GM21619 (cell line): ENCODE data around the gene CD99.
"Not testable (repeated sequence)": the region's sequence is repeated elsewhere in the genome, so short reads cannot be mapped to it uniquely, and the experiment has no call there.

Experiments used
- ATAC-seq: cut with Tn5 transposase; IDR thresholded peaks from one replicate; pipeline ENCODE4 v1.9.1; 2021; ENCODE audit not compliant: unreplicated experiment

CD99 gene

GRCh38 chrX:2719774-2720447 lies 28.8 kb downstream of the CD99 start:
- ATAC-seq = no peak

- ATAC-seq = no peak
These were observed 32.3 kb downstream of the CD99 start for GRCh38 chrX:2723286-2723879.

GRCh38 chrX:2727264-2727663 lies 36.2 kb downstream of the CD99 start:
- ATAC-seq = not testable (repeated sequence)

- no peak for ATAC-seq
These were observed 41.0 kb downstream of the CD99 start for GRCh38 chrX:2732076-2732475.

GRCh38 chrX:2732649-2733048 lies 41.6 kb downstream of the CD99 start:
- ATAC-seq = no peak

- no peak for ATAC-seq
These were observed 42.2 kb downstream of the CD99 start for GRCh38 chrX:2733286-2733685.

GRCh38 chrX:2735270-2735669 lies 44.2 kb downstream of the CD99 start:
- no peak for ATAC-seq

- ATAC-seq = no peak
These were observed 49.6 kb downstream of the CD99 start for GRCh38 chrX:2740672-2741071.

- ATAC-seq = no peak
These were observed 50.3 kb downstream of the CD99 start for GRCh38 chrX:2741386-2741785.

- not testable (repeated sequence) for ATAC-seq
These were observed 55.2 kb downstream of the CD99 start for GRCh38 chrX:2746250-2746649.

- no peak for ATAC-seq
These were observed 57.2 kb downstream of the CD99 start for GRCh38 chrX:2748171-2748814.

GRCh38 chrX:2748815-2749188 lies 57.7 kb downstream of the CD99 start:
- no peak for ATAC-seq

- ATAC-seq = no peak
These were observed 60.2 kb downstream of the CD99 start for GRCh38 chrX:2751291-2751690.

- ATAC-seq = not testable (repeated sequence)
These were observed 60.8 kb downstream of the CD99 start, which contains the start of gene XG for GRCh38 chrX:2751874-2752300. Gene XG, plus strand, starts transcription at chrX:2752040. Its CDS starts 235 bp downstream, at chrX:2752275.

- not testable (repeated sequence) for ATAC-seq
These were observed 61.3 kb downstream of the CD99 start for GRCh38 chrX:2752441-2752840.

- not testable (repeated sequence) for ATAC-seq
These were observed 64.1 kb downstream of the CD99 start for GRCh38 chrX:2755163-2755715.

- no peak for ATAC-seq
These were observed 65.5 kb downstream of the CD99 start for GRCh38 chrX:2756548-2756947.

- ATAC-seq = no peak
These were observed 70.2 kb downstream of the CD99 start for GRCh38 chrX:2761246-2761645.

- ATAC-seq = not testable (repeated sequence)
These were observed 71.6 kb downstream of the CD99 start for GRCh38 chrX:2762671-2763070.

GRCh38 chrX:2764766-2765548 lies 73.9 kb downstream of the CD99 start:
- ATAC-seq = not testable (repeated sequence)

- no peak for ATAC-seq
These were observed 74.4 kb downstream of the CD99 start for GRCh38 chrX:2765549-2765830.
